Panc1 (cell line): ENCODE measurements around the gene GALNT18. TPM values are rescaled to one million over a fixed set of nuclear protein-coding genes. Genes with fewer than 3 reads are reported as not detected.

Source experiments
- ATAC-seq: fragments of 200-7000 bp; cut with Tn5 transposase; 2 replicates; pipeline ENCODE4 v1.9.1; 2020; ENCODE audit warnings: mild to moderate bottlenecking, moderate library complexity
- BruUV-seq: library from RNA; stranded (reverse); fragments of 400-500 nt; replicated peaks from 2 replicates; lab custom pipeline; 2021; lab: Mats Ljungman, UMichigan
- CTCF ChIA-PET: fragments of 300-600 bp; sonication (Branson Sonifier 250); formaldehyde crosslinking; loops from one replicate; lab custom pipeline; 2022; ENCODE audit warnings: antibody characterized with exemption; lab: Charles Lee
- POLR2A ChIA-PET: fragments of 300-600 bp; sonication (Branson Sonifier 250); formaldehyde crosslinking; loops from one replicate; lab custom pipeline; 2022; ENCODE audit warnings: antibody characterized with exemption; lab: Charles Lee
- DNase-seq: peaks from one replicate; pipeline ENCODE4 v3.0.0-alpha.2; 2010; ENCODE audit warnings: low read depth, low spot score
- H3K27ac ChIP-seq: 2 replicates; pipeline ENCODE4 v1.5.1; 2011; ENCODE audit warnings: mild to moderate bottlenecking, low read length, inconsistent platforms
- H3K27me3 ChIP-seq: fragments of 200-500 bp; sonication (Bioruptor generic); 2 replicates; pipeline ENCODE4 v1.6.0; 2014; ENCODE audit warnings: low read length, inconsistent platforms; ENCODE audit not compliant: control insufficient read depth, insufficient read depth
- H3K36me3 ChIP-seq: fragments of 200-500 bp; sonication (Bioruptor generic); 2 replicates; pipeline ENCODE4 v1.5.1; 2014; ENCODE audit warnings: inconsistent platforms, mild to moderate bottlenecking, low read length, moderate library complexity; ENCODE audit not compliant: control insufficient read depth, insufficient read depth
- H3K4me1 ChIP-seq: 2 replicates; pipeline ENCODE4 v1.5.1; 2011; ENCODE audit warnings: inconsistent platforms, mild to moderate bottlenecking, low read length, moderate library complexity; ENCODE audit not compliant: control insufficient read depth, insufficient read depth
- H3K4me3 ChIP-seq, 2 experiments: 2 replicates each; pipeline ENCODE4 v1.5.1; 2011 to 2012; ENCODE audit warnings: low read depth in 2 of 2, low read length in 2 of 2, mild to moderate bottlenecking in 2 of 2, inconsistent platforms in 1 of 2, moderate library complexity in 1 of 2
- H3K9me3 ChIP-seq: fragments of 200-500 bp; sonication (Bioruptor generic); 2 replicates; pipeline ENCODE4 v1.5.1; 2014; ENCODE audit warnings: low read depth, mild to moderate bottlenecking, inconsistent platforms, low read length, moderate library complexity; ENCODE audit not compliant: control insufficient read depth, insufficient read depth
- POLR2AphosphoS5 ChIP-seq: IDR thresholded peaks from 2 replicates; pipeline ENCODE4 v1.6.1; 2012; ENCODE audit warnings: mild to moderate bottlenecking, low read depth, low read length, moderate library complexity
- SIN3A ChIP-seq: IDR thresholded peaks from 2 replicates; pipeline ENCODE4 v1.6.1; 2012; ENCODE audit warnings: low read depth, mild to moderate bottlenecking, low read length, moderate library complexity, borderline replicate concordance; ENCODE audit not compliant: insufficient read depth
- TCF7L2 ChIP-seq: IDR thresholded peaks from 2 replicates; pipeline ENCODE4 v1.6.1; 2011; ENCODE audit warnings: mild to moderate bottlenecking, low read depth, low read length, inconsistent platforms
- in situ Hi-C: cut with HindIII; loops from 2 replicates; pipeline ENCODE4 v1.10.0; 2016; ENCODE audit warnings: low sequenced_read_pairs, low pct_unique_long_range_greater_than_20kb
- intact Hi-C: fragments of 100-400 bp; cut with micrococcal nuclease; formaldehyde crosslinking; loops from one replicate; pipeline ENCODE4 v1.10.0; 2022; ENCODE audit not compliant: unreplicated experiment
- total RNA-seq: library from RNA; stranded (reverse); gene quantifications from one replicate; pipeline ENCODE4 v1.2.1, GENCODE V29; 2021; ENCODE audit not compliant: unreplicated experiment
- TF ChIP-seq, protein P1 (sequence below): fragments of 450-650 bp; IDR thresholded peaks from 2 replicates; pipeline ENCODE4 v1.5.1; 2017; ENCODE audit warnings: mild to moderate bottlenecking
- TF ChIP-seq, protein P2 (sequence below), 2 experiments: IDR thresholded peaks; 2 replicates each; pipeline ENCODE4 v1.6.1; 2011 to 2012; ENCODE audit warnings: low read depth in 2 of 2, control low read depth in 1 of 2, low read length in 1 of 2, mild to moderate bottlenecking in 1 of 2, moderate library complexity in 1 of 2; ENCODE audit not compliant: insufficient read depth in 1 of 2

GALNT18 gene
- total RNA-seq, 1 experiment from 2014 or later: 8.6 TPM

DNA sequence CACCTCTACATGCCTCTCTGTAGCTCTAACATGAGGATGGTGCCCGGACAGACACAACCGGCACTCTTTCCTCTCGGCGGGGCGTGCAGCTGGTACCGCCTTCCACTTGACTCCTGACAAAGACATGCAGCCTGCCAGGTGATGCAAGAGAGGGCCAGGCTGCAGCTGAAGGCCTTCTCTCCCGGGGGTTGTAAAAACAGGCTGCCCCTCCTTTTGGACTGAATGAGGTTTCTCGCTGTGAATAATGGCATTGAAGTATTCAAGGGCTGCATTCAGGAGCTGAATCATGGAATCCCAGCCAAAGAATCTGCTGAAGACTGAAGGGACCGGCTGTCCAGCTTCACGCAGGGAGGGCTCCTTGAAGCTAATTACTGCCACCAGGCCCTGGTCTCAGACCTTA is 110.9 kb downstream of the GALNT18 start:
- no peak overlapping the region for H3K27ac ChIP-seq
- no TSS peak for BruUV-seq
- POLR2A ChIA-PET: no interaction called here
- CTCF ChIA-PET: no interaction called here
- TF ChIP-seq, protein P1, sequence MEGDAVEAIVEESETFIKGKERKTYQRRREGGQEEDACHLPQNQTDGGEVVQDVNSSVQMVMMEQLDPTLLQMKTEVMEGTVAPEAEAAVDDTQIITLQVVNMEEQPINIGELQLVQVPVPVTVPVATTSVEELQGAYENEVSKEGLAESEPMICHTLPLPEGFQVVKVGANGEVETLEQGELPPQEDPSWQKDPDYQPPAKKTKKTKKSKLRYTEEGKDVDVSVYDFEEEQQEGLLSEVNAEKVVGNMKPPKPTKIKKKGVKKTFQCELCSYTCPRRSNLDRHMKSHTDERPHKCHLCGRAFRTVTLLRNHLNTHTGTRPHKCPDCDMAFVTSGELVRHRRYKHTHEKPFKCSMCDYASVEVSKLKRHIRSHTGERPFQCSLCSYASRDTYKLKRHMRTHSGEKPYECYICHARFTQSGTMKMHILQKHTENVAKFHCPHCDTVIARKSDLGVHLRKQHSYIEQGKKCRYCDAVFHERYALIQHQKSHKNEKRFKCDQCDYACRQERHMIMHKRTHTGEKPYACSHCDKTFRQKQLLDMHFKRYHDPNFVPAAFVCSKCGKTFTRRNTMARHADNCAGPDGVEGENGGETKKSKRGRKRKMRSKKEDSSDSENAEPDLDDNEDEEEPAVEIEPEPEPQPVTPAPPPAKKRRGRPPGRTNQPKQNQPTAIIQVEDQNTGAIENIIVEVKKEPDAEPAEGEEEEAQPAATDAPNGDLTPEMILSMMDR: no peak
- no peak for TF ChIP-seq SIN3A
- TF ChIP-seq, protein P2, sequence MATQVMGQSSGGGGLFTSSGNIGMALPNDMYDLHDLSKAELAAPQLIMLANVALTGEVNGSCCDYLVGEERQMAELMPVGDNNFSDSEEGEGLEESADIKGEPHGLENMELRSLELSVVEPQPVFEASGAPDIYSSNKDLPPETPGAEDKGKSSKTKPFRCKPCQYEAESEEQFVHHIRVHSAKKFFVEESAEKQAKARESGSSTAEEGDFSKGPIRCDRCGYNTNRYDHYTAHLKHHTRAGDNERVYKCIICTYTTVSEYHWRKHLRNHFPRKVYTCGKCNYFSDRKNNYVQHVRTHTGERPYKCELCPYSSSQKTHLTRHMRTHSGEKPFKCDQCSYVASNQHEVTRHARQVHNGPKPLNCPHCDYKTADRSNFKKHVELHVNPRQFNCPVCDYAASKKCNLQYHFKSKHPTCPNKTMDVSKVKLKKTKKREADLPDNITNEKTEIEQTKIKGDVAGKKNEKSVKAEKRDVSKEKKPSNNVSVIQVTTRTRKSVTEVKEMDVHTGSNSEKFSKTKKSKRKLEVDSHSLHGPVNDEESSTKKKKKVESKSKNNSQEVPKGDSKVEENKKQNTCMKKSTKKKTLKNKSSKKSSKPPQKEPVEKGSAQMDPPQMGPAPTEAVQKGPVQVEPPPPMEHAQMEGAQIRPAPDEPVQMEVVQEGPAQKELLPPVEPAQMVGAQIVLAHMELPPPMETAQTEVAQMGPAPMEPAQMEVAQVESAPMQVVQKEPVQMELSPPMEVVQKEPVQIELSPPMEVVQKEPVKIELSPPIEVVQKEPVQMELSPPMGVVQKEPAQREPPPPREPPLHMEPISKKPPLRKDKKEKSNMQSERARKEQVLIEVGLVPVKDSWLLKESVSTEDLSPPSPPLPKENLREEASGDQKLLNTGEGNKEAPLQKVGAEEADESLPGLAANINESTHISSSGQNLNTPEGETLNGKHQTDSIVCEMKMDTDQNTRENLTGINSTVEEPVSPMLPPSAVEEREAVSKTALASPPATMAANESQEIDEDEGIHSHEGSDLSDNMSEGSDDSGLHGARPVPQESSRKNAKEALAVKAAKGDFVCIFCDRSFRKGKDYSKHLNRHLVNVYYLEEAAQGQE (IDR thresholded peaks at IDR 0.05; ENCODE audit: insufficient read depth in 1 of 2, low read depth in 2 of 2, low read length in 1 of 2): no peak
- TF ChIP-seq POLR2AphosphoS5: no peak
- TF ChIP-seq TCF7L2: no peak
- H3K9me3 ChIP-seq: no peaks in the 10 kb centered on the region
- intact Hi-C loops (no loop called here), in situ Hi-C loops (no loop called here)
- H3K4me3 ChIP-seq: no peak overlapping the region
- no peaks in the 10 kb centered on the region for H3K36me3 ChIP-seq
- H3K4me1 ChIP-seq: no peaks in the 10 kb centered on the region
- H3K27me3 ChIP-seq: no peaks in the 10 kb centered on the region
- no peak for ATAC-seq
- no peak for DNase-seq

DNA sequence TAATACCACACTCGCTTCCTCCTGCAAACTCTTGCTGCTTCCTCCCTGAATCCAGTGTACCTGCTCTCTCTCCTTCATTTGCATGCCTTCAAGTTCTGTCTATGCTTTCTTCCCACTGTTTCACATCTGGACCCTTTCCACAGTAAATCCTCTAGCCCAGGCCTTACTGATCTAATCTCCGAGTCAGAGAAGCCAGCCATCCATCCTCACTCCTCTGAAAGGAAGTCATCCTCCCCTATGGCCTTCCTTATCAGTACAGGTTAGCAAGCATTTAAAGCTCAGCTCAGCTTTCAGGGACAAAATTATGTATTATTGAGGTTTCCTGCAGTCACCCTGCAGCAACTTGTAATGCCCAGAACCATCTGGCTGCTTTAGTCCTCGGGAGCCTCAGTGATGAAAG is 116.1 kb downstream of the GALNT18 start:
- ATAC-seq (no peak), DNase-seq (no peak)
- intact Hi-C loops (no loop called here), in situ Hi-C loops (no loop called here)
- no peaks in the 10 kb centered on the region for H3K9me3 ChIP-seq
- no peak for TF ChIP-seq TCF7L2
- TF ChIP-seq, protein P1: no peak
- TF ChIP-seq POLR2AphosphoS5: no peak
- TF ChIP-seq SIN3A: no peak
- TF ChIP-seq, protein P2 (IDR thresholded peaks at IDR 0.05; ENCODE audit: insufficient read depth in 1 of 2, low read depth in 2 of 2, low read length in 1 of 2): no peak
- ChIA-PET POLR2A (no interaction called here), CTCF (no interaction called here)
- H3K4me3 ChIP-seq: no peak overlapping the region
- BruUV-seq: no TSS peak
- H3K36me3 ChIP-seq: no peaks in the 10 kb centered on the region
- H3K27ac ChIP-seq: no peak overlapping the region
- H3K4me1 ChIP-seq: no peaks in the 10 kb centered on the region
- no peaks in the 10 kb centered on the region for H3K27me3 ChIP-seq
